ENCODE measurements around the gene CNTN1.

CNTN1 gene

GRCh38 chr12:40663781-40664180, 28.5 kb upstream of the CNTN1 start:
- no peak for DNase-seq (ENCODE audit: extremely low spot score)
- ChIA-PET CTCF (no interaction called here), POLR2A (no interaction called here)
- TF ChIP-seq BHLHE40 (IDR thresholded peaks at IDR 0.05; ENCODE audit: borderline replicate concordance) (no peak), HDGF (IDR thresholded peaks at IDR 0.05; ENCODE audit: borderline replicate concordance) (no peak), L3MBTL2 (conservative IDR thresholded peaks at IDR 0.05) (no peak), PKNOX1 (IDR thresholded peaks at IDR 0.05) (no peak), FOXK2 (IDR thresholded peaks at IDR 0.05) (no peak), ELF4 (IDR thresholded peaks at IDR 0.05) (no peak), SP1 (IDR thresholded peaks at IDR 0.05) (no peak), ARNT (IDR thresholded peaks at IDR 0.05) (no peak), TARDBP (IDR thresholded peaks at IDR 0.05) (no peak), SUZ12 (IDR thresholded peaks at IDR 0.05) (no peak), FOXM1 (IDR thresholded peaks at IDR 0.05; ENCODE audit: borderline replicate concordance) (no peak), FOXA1 (IDR thresholded peaks at IDR 0.05) (no peak), ZNF384 (IDR thresholded peaks at IDR 0.05) (no peak), CTBP1 (IDR thresholded peaks at IDR 0.05; ENCODE audit: borderline replicate concordance) (no peak)

GRCh38 chr12:40668099-40668529, 24.1 kb upstream of the CNTN1 start:
- TF ChIP-seq PKNOX1 (IDR thresholded peaks at IDR 0.05), result no peak
- TF ChIP-seq SP1 (IDR thresholded peaks at IDR 0.05), result no peak
- no peak for TF ChIP-seq LEF1 (IDR thresholded peaks at IDR 0.05; ENCODE audit: borderline replicate concordance)
- TF ChIP-seq ELF4 (IDR thresholded peaks at IDR 0.05), result no peak
- no peak for TF ChIP-seq BHLHE40 (IDR thresholded peaks at IDR 0.05; ENCODE audit: borderline replicate concordance)
- TF ChIP-seq ARNT (IDR thresholded peaks at IDR 0.05), result no peak
- no peak for TF ChIP-seq FOXM1 (IDR thresholded peaks at IDR 0.05; ENCODE audit: borderline replicate concordance)
- no peak for TF ChIP-seq FOXK2 (IDR thresholded peaks at IDR 0.05)
- TF ChIP-seq FOXA1 (IDR thresholded peaks at IDR 0.05), result no peak
- TF ChIP-seq CTBP1 (IDR thresholded peaks at IDR 0.05; ENCODE audit: borderline replicate concordance), result no peak
- no peak for TF ChIP-seq SUZ12 (IDR thresholded peaks at IDR 0.05)
- TF ChIP-seq HDGF (IDR thresholded peaks at IDR 0.05; ENCODE audit: borderline replicate concordance), result no peak
- no peak for TF ChIP-seq TARDBP (IDR thresholded peaks at IDR 0.05)
- no peak for TF ChIP-seq NFRKB (IDR thresholded peaks at IDR 0.05)
- TF ChIP-seq ZNF384 (IDR thresholded peaks at IDR 0.05), result no peak
- CTCF ChIA-PET, result interaction anchor here (1.2 kb wide), 1 partner anchor 47 kb away, joined by 3 read pairs; no protein-coding TSS in a partner anchor
- DNase-seq (ENCODE audit: extremely low spot score), result no peak
- POLR2A ChIA-PET, result no interaction called here

GRCh38 chr12:40672741-40673271, 19.4 kb upstream of the CNTN1 start:
- CTCF ChIA-PET, result no interaction called here
- no peak for DNase-seq (ENCODE audit: extremely low spot score)
- POLR2A ChIA-PET, result no interaction called here
- TF ChIP-seq ARNT (IDR thresholded peaks at IDR 0.05) (no peak), FOXA1 (IDR thresholded peaks at IDR 0.05) (no peak), NFRKB (IDR thresholded peaks at IDR 0.05) (no peak), BHLHE40 (IDR thresholded peaks at IDR 0.05; ENCODE audit: borderline replicate concordance) (no peak)

- TF ChIP-seq ELF4 (IDR thresholded peaks at IDR 0.05), result no peak
- TF ChIP-seq L3MBTL2 (conservative IDR thresholded peaks at IDR 0.05), result no peak
- no peak for TF ChIP-seq SP1 (IDR thresholded peaks at IDR 0.05)
- no peak for TF ChIP-seq HDGF (IDR thresholded peaks at IDR 0.05; ENCODE audit: borderline replicate concordance)
- TF ChIP-seq TARDBP (IDR thresholded peaks at IDR 0.05), result no peak
- TF ChIP-seq SUZ12 (IDR thresholded peaks at IDR 0.05), result no peak
- TF ChIP-seq NFRKB (IDR thresholded peaks at IDR 0.05), result no peak
- TF ChIP-seq CTBP1 (IDR thresholded peaks at IDR 0.05; ENCODE audit: borderline replicate concordance), result no peak
- no peak for TF ChIP-seq FOXA1 (IDR thresholded peaks at IDR 0.05)
- TF ChIP-seq LEF1 (IDR thresholded peaks at IDR 0.05; ENCODE audit: borderline replicate concordance), result no peak
- TF ChIP-seq FOXK2 (IDR thresholded peaks at IDR 0.05), result no peak
- no peak for TF ChIP-seq BHLHE40 (IDR thresholded peaks at IDR 0.05; ENCODE audit: borderline replicate concordance)
- TF ChIP-seq FOXM1 (IDR thresholded peaks at IDR 0.05; ENCODE audit: borderline replicate concordance), result no peak
- TF ChIP-seq ZNF384 (IDR thresholded peaks at IDR 0.05), result no peak
- no peak for TF ChIP-seq ARNT (IDR thresholded peaks at IDR 0.05)
- CTCF ChIA-PET, result no interaction called here
- POLR2A ChIA-PET, result no interaction called here
- DNase-seq (ENCODE audit: extremely low spot score), result no peak
Observed at GRCh38 chr12:40681148-40681547, 11.1 kb upstream of the CNTN1 start.

- DNase-seq (ENCODE audit: extremely low spot score), result no peak
- ChIA-PET CTCF (no interaction called here), POLR2A (no interaction called here)
- no peak for TF ChIP-seq SP1 (IDR thresholded peaks at IDR 0.05)
- no peak for TF ChIP-seq FOXK2 (IDR thresholded peaks at IDR 0.05)
- no peak for TF ChIP-seq TARDBP (IDR thresholded peaks at IDR 0.05)
Observed at GRCh38 chr12:40684986-40685385, 7.3 kb upstream of the CNTN1 start.

- ChIA-PET POLR2A (no interaction called here), CTCF (no interaction called here)
- DNase-seq (ENCODE audit: extremely low spot score), result no peak
- TF ChIP-seq CTBP1 (IDR thresholded peaks at IDR 0.05; ENCODE audit: borderline replicate concordance) (no peak), L3MBTL2 (conservative IDR thresholded peaks at IDR 0.05) (no peak), ZNF384 (IDR thresholded peaks at IDR 0.05) (no peak), SUZ12 (IDR thresholded peaks at IDR 0.05) (no peak), SP1 (IDR thresholded peaks at IDR 0.05) (no peak), ARNT (IDR thresholded peaks at IDR 0.05) (no peak), ELF4 (IDR thresholded peaks at IDR 0.05) (no peak)
Observed at GRCh38 chr12:40688085-40688725, 4.0 kb upstream of the CNTN1 start.

- DNase-seq (ENCODE audit: extremely low spot score), result no peak
- TF ChIP-seq ARNT (IDR thresholded peaks at IDR 0.05) (no peak), FOXK2 (IDR thresholded peaks at IDR 0.05) (no peak), PKNOX1 (IDR thresholded peaks at IDR 0.05) (no peak), SUZ12 (IDR thresholded peaks at IDR 0.05) (no peak), BHLHE40 (IDR thresholded peaks at IDR 0.05; ENCODE audit: borderline replicate concordance) (no peak), TARDBP (IDR thresholded peaks at IDR 0.05) (no peak), L3MBTL2 (conservative IDR thresholded peaks at IDR 0.05) (no peak), FOXA1 (IDR thresholded peaks at IDR 0.05) (no peak), CTBP1 (IDR thresholded peaks at IDR 0.05; ENCODE audit: borderline replicate concordance) (no peak), NFRKB (IDR thresholded peaks at IDR 0.05) (no peak), ZNF384 (IDR thresholded peaks at IDR 0.05) (no peak), FOXM1 (IDR thresholded peaks at IDR 0.05; ENCODE audit: borderline replicate concordance) (no peak), ELF4 (IDR thresholded peaks at IDR 0.05) (no peak), HDGF (IDR thresholded peaks at IDR 0.05; ENCODE audit: borderline replicate concordance) (no peak), LEF1 (IDR thresholded peaks at IDR 0.05; ENCODE audit: borderline replicate concordance) (no peak)
- POLR2A ChIA-PET, result no interaction called here
- CTCF ChIA-PET, result no interaction called here
Observed at GRCh38 chr12:40689576-40689975, 2.7 kb upstream of the CNTN1 start.

All from HEK293T (cell line).